NCI-H2029 (cell line): Measurements from ENCODE around the gene SWT1.

Experiments
- DNase-seq: peaks from one replicate; lab custom pipeline; 2025; lab: John Stamatoyannopoulos, UW

Gene SWT1

GRCh38 chr1:185322636-185323035, 165.7 kb downstream of the SWT1 start:
- DNase-seq = no peak

GRCh38 chr1:185324118-185324517, 167.2 kb downstream of the SWT1 start:
- DNase-seq = no peak

DNA sequence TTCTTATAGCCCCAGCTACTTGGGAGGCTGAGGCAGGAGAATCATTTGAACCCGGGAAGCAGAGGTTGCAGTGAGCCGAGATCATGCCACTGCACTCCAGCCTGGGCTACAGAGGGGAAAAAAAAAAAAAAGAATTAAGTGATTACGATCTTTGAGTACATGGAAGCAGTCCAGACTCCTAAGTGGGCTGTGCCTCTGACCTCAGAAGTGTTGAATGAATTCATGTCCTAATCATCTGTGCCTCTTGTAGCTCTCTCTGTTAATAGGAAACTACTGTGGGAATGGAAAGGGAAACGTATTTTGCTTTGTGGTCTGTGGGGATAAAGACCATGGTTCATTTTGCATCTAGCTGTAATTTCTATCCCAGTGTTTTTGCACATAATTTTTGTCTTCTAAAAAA, 168.4 kb downstream of the SWT1 start:
- peak; percentile 72 for DNase-seq

DNA sequence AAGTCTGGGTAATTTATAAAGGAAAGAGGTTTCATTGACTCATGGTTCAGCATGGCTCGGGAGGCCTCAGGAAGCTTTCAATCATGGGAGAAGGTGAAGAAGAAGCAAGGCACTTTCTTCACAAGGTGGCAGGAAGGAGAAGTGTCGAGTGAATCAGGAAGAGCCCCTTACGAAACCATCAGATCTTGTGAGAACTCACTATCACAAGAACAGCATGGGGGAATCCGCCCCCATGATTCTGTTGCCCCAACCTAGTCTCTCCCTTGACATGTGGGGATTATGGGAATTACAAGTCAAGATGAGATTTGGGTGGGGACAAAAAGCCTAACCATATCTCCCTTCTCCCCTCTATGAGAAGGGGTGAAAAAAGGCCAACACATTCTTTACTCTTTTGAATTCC, 171.3 kb downstream of the SWT1 start:
- no peak for DNase-seq

DNA sequence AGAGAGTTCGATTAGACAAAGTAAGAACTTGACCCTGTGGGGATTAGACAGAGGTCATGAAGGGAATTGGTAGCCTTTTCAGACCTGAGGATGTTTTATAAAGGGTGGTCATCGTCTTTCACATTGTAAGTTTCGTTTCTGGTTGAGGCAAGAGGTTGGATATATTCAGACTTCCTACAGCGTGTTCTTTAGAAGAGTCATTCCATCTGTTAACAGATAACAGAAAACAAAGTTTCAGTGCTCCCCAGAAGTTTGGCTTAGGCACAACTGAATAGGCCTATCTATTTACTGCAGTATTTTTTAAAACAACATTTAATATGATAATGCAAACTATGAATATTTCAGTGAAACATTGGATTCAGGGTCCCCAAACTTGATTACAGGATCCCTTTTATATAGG, 177.2 kb downstream of the SWT1 start:
- DNase-seq = no peak

- DNase-seq = no peak
Observed at GRCh38 chr1:185337246-185337645, 180.3 kb downstream of the SWT1 start.

DNA sequence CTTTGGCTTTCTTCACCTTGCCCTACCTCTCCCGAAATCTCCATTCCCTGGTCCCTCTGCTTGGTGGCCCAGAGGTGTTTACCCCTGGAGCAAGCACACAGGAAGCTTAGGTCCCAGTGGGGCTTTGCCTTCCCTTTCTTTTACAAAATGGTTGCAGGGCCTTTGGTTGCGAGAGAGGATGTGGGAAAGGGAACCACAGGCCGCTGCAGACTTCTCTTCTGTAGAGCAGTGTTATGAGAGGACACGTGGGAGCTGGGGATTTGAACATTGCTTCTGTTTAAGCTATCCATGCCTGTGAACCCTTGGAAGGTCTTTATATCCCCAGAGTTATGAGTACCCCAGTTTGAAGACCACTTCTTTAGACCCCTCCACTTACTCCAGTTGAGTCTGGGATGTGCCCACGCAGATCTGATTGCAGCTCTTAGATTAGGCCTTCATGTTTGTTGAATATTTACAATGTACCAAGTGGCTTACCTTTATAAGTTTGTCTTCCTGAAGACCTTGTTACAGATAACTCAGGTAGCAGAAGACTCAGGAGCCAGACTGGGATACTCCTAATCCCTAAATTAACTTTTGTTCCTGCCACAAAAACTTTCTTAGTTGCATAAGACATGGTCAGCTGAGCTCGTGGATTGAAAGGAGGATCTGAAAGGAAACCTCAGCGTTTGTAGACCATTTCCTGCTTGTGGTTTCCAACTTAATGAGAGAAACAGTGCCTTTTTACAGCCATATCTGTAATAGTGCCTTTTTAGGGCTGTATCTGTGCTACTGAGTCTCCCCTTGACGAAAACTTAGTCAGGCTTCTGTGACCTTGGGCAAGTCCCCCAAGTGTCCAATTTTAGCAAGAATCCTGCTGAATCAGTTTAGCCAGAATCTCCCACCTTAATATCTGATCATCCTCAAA, 182.0 kb downstream of the SWT1 start:
- DNase-seq = no peak

DNA sequence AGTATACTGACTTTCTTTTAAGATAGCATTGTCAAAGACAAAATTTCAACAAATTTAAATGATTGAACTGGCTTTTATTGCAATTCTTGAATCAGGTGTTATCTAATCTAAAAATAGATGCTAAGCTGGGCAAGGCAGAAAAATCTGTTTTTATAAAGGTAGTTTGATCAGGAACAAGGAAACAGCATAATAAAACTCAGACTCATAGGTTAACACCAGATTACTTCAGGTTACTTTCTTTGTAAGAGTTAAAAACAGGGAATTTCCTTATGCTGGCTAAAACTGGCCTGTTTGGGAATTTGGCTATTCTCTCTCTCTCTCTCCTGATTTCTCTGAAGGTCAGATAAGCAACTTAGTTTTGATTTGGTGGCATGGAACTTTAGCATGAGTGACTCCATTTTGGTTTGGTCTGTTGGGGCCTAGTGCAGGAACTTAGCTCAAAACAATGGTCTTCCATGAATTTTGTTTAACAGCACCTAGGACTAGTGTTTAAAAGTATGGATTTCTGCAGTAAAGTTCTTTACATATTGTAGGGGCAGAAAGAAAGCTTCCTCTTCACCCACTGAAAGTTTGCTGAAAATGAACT, 184.3 kb downstream of the SWT1 start:
- no peak for DNase-seq
